Left lung (tissue), 14 donors: ENCODE data around the gene DPCD. TPM values are rescaled to one million over a fixed set of nuclear protein-coding genes. Genes with fewer than 3 reads are reported as not detected.

ENCODE experiments used
- ATAC-seq: fragments of 200-7000 bp; cut with Tn5 transposase; one replicate; pipeline ENCODE4 v1.9.1; 2020; ENCODE audit warnings: moderate library complexity
- DNase-seq, 4 donors: peaks; one replicate each; pipeline ENCODE4 v3.0.0-alpha.2; 2013 to 2020
- H3K27ac ChIP-seq, 2 donors: fragments of 200-600 bp; sonication (generic) in 1 of 2; one replicate each; pipeline versions ENCODE4 v1.5.0 to v1.8.0; 2020 to 2021
- H3K27me3 ChIP-seq, 2 donors: fragments of 200-600 bp; sonication (generic) in 1 of 2; one replicate each; pipeline versions ENCODE4 v1.5.0 to v1.8.0; 2020 to 2021
- H3K36me3 ChIP-seq, 2 donors: fragments of 200-600 bp; sonication (generic) in 1 of 2; one replicate each; pipeline versions ENCODE4 v1.5.0 to v1.8.0; 2020 to 2021
- H3K4me1 ChIP-seq, 2 donors: fragments of 200-600 bp; one replicate each; pipeline ENCODE4 v1.8.0; 2021
- H3K4me3 ChIP-seq, 2 donors: fragments of 200-600 bp; sonication (generic) in 1 of 2; one replicate each; pipeline versions ENCODE4 v1.5.0 to v1.8.0; 2020 to 2021; ENCODE audit warnings: mild to moderate bottlenecking in 1 of 2
- H3K9me3 ChIP-seq, 2 donors: fragments of 200-600 bp; sonication (generic) in 1 of 2; one replicate each; pipeline versions ENCODE4 v1.5.0 to v1.8.0; 2020 to 2021
- intact Hi-C, 2 donors: fragments of 100-400 bp; cut with DNase I; formaldehyde crosslinking; loops; one replicate each; pipeline versions ENCODE4 v1.11.2 to v1.14.2; 2022
- long read RNA-seq, 12 donors: library from polyadenylated mRNA in 2 of 12; unstranded in 2 of 12; transcript quantifications; one replicate each; pipeline ENCODE4 v2.0.0 and lab custom pipeline, GENCODE V29; 2019 to 2026
- polyA plus RNA-seq, 6 donors: library from polyadenylated mRNA; unstranded; fragments of 120-200 nt; gene quantifications; one replicate each; pipeline ENCODE4 v1.2.1, GENCODE V29; 2013; ENCODE audit not compliant: insufficient read length in 6 of 6
- total RNA-seq, 2 donors: library from RNA; stranded (reverse); fragmentation: NEBNext Ultra II Directional; extraction: Animal tissue kit (Norgen Biotek cat#: 25700); gene quantifications; one replicate each; pipeline ENCODE4 v1.2.1, GENCODE V29; 2021
- TF ChIP-seq, protein P1 (sequence below), 2 donors: fragments of 200-600 bp; sonication (generic) in 1 of 2; IDR thresholded peaks; one replicate each; pipeline versions ENCODE4 v1.5.0 to v1.8.0; 2021; ENCODE audit warnings: antibody characterized with exemption in 2 of 2
- donor health status: DM: no; HTN: yes; CAD: no.
- donor health status: DM: no; HTN: no; CAD: no.

The DPCD gene
- total RNA-seq: 10 to 100 TPM; 13.5 TPM
- 10 to 100 TPM; 27.6 to 36.1 (median 33.5) TPM for polyA plus RNA-seq
- long read RNA-seq, donor 1, transcript DPCD-202 (6 exons, 858 nt): major isoform, 42 of 42 reads
- long read RNA-seq, donor 1, partial matches to known transcripts: 0 of 42 reads
- long read RNA-seq, donor 1, other reads (novel, unspliced or antisense): 0 of 42 reads
- long read RNA-seq, donor 2, transcript DPCD-202 (6 exons, 858 nt): major isoform, 17 of 17 reads
- long read RNA-seq, donor 2, partial matches to known transcripts: 0 of 17 reads
- long read RNA-seq, donor 2, other reads (novel, unspliced or antisense): 0 of 17 reads
- long read RNA-seq, donor 3, transcript DPCD-202 (6 exons, 858 nt): major isoform, 28 of 28 reads
- long read RNA-seq, donor 3, partial matches to known transcripts: 0 of 28 reads
- long read RNA-seq, donor 3, other reads (novel, unspliced or antisense): 0 of 28 reads
- long read RNA-seq, donor 4, transcript DPCD-202 (6 exons, 858 nt): major isoform, 24 of 29 reads
- long read RNA-seq, donor 4, partial matches to known transcripts: 1 of 29 reads
- long read RNA-seq, donor 4, other reads (novel, unspliced or antisense): 3 of 29 reads
- long read RNA-seq, donor 5, transcript DPCD-202 (6 exons, 858 nt): major isoform, 21 of 21 reads
- long read RNA-seq, donor 5, partial matches to known transcripts: 0 of 21 reads
- long read RNA-seq, donor 5, other reads (novel, unspliced or antisense): 0 of 21 reads
- long read RNA-seq, donor 6, transcript DPCD-202 (6 exons, 858 nt): major isoform, 17 of 17 reads
- long read RNA-seq, donor 6, partial matches to known transcripts: 0 of 17 reads
- long read RNA-seq, donor 6, other reads (novel, unspliced or antisense): 0 of 17 reads
- long read RNA-seq, donor 7, transcript DPCD-202 (6 exons, 858 nt): major isoform, 11 of 11 reads
- long read RNA-seq, donor 7, partial matches to known transcripts: 0 of 11 reads
- long read RNA-seq, donor 7, other reads (novel, unspliced or antisense): 0 of 11 reads
- long read RNA-seq, donor 8, transcript DPCD-202 (6 exons, 858 nt): major isoform, 8 of 8 reads
- long read RNA-seq, donor 8, partial matches to known transcripts: 0 of 8 reads
- long read RNA-seq, donor 8, other reads (novel, unspliced or antisense): 0 of 8 reads
- long read RNA-seq, donor 9: 0 reads
- long read RNA-seq, donor 10, transcript DPCD-202 (6 exons, 858 nt): major isoform, 18 of 30 reads
- long read RNA-seq, donor 10, partial matches to known transcripts: 1 of 30 reads
- long read RNA-seq, donor 10, other reads (novel, unspliced or antisense): 9 of 30 reads
- long read RNA-seq, donor 11, transcript DPCD-202 (6 exons, 858 nt): major isoform, 21 of 78 reads
- long read RNA-seq, donor 11, partial matches to known transcripts: 57 of 78 reads
- long read RNA-seq, donor 11, other reads (novel, unspliced or antisense): 0 of 78 reads
- long read RNA-seq, donor 12, transcript DPCD-202 (6 exons, 858 nt): major isoform, 17 of 17 reads
- long read RNA-seq, donor 12, partial matches to known transcripts: 0 of 17 reads
- long read RNA-seq, donor 12, other reads (novel, unspliced or antisense): 0 of 17 reads

DNA sequence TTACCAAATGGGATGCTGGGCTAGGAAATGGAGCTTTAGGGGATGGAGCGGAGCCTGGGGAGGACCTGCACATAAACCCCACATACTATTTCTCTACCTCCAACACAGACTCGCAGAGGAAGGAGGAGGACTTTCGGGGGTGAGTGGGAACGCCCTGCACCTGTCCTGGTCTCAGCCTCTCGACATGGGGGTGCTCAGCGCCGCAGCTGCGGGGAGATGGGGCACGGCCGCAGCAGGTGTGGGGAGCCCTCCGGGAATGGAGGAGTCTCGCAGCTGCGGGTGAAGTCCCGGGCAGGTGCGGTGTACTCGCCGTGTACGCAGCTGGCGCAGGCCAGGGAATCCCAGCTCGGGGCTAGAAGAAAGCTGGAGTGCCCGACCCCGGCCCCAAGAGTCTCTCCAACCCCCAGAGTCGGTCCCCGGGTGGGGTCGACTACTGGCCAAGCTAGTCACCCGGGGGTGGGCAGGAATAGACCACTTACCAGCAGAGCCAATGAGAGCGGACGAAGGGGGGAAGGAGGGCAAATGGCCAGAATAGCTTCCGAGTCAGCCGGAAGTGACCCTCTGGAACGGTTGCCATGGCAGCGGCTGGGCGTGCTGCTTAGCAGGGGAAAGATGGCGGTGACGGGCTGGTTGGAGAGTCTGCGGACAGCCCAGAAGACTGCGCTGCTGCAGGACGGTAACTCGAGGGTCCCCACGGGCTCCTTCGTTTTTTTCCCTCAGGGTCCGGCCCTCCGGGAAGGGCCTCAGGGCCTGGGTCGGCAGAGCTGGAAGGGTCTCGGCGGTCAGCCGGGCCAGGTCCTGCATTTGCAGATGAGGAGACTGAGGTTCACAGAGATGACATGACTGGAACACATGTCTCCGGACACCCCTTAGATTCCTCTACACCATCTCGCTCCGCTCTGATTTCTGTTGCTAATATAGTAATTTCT is at the start of gene DPCD, which contains the start of gene POLL:
Gene DPCD (plus strand): TSS at position 597 of the 929 bp plus-strand sequence. CDS start 16 bp downstream, at position 613.
Gene POLL (minus strand): TSS at position 533 of the 929 bp plus-strand sequence. CDS start 897 bp downstream, outside the sequence.
- TF ChIP-seq, protein P1, sequence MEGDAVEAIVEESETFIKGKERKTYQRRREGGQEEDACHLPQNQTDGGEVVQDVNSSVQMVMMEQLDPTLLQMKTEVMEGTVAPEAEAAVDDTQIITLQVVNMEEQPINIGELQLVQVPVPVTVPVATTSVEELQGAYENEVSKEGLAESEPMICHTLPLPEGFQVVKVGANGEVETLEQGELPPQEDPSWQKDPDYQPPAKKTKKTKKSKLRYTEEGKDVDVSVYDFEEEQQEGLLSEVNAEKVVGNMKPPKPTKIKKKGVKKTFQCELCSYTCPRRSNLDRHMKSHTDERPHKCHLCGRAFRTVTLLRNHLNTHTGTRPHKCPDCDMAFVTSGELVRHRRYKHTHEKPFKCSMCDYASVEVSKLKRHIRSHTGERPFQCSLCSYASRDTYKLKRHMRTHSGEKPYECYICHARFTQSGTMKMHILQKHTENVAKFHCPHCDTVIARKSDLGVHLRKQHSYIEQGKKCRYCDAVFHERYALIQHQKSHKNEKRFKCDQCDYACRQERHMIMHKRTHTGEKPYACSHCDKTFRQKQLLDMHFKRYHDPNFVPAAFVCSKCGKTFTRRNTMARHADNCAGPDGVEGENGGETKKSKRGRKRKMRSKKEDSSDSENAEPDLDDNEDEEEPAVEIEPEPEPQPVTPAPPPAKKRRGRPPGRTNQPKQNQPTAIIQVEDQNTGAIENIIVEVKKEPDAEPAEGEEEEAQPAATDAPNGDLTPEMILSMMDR (IDR thresholded peaks at IDR 0.05): no peak
- H3K27ac ChIP-seq: peak within 1 kb of the TSS in 1 of 2 donors; percentile 68
- peaks cover 0 to 16% of the 10 kb centered on the region in 2 donors for H3K36me3 ChIP-seq
- H3K27me3 ChIP-seq: no peaks in the 10 kb centered on the region
- ATAC-seq: peak; percentile 97
- peak within 1 kb of the TSS; percentile 93 to 94 for H3K4me3 ChIP-seq
- intact Hi-C loops: no loop called here
- DNase-seq: peak; percentile 96 to 98 (median 97)
- peaks cover 5 to 22% of the 10 kb centered on the region in 2 donors for H3K4me1 ChIP-seq
- H3K9me3 ChIP-seq: no peaks in the 10 kb centered on the region

DNA sequence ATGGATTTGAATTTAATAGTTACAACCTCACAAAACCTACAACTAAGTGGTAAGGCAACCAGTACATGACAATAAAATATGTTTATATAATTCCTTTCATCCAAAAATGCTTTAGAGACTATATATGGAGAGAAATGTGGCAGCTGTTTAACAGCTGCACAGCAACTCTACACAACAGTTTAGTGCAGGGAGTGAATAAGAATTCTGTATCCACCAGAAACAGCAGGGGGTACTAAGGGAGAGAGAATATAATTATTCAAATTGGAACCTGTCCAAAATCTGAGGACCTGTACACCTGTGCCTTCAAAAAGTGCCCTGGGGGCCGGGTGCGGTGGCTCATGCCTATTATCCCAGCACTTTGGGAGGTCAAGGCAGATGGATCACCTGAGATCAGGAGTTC is 49.7 kb upstream of the DPCD start:
- Histone ChIP-seq H3K4me3 (no peak overlapping the region), H3K27ac (no peak overlapping the region), H3K36me3 (peaks cover 0 to 24% of the 10 kb centered on the region in 2 donors), H3K4me1 (no peaks in the 10 kb centered on the region), H3K27me3 (no peaks in the 10 kb centered on the region), H3K9me3 (no peaks in the 10 kb centered on the region)
- TF ChIP-seq, protein P1 (IDR thresholded peaks at IDR 0.05): no peak
- DNase-seq (no peak), ATAC-seq (no peak)
- intact Hi-C loops: no loop called here

DNA sequence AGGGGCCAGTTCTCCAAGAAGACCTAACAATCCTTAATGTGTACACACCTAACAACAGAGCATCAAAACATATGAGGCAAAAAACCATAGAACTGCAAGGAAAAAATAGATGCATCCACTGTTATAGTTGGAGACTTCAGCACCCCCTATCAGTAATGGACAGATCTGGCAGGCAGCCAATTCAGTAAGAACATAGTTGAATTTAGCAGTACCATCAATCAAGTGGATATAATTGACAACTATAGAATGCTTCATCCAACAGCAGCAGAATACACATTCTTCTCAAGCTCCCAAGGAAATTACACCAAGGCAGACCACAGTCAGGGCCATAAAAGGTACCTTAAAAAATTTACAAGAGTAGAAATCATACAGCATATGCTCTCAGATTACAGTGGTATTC is 42.2 kb upstream of the DPCD start:
- DNase-seq: no peak
- Histone ChIP-seq H3K36me3 (peaks cover 0 to 11% of the 10 kb centered on the region in 2 donors), H3K27me3 (no peaks in the 10 kb centered on the region), H3K27ac (no peak overlapping the region), H3K4me1 (no peaks in the 10 kb centered on the region), H3K9me3 (no peaks in the 10 kb centered on the region), H3K4me3 (no peak overlapping the region)
- no peak for ATAC-seq
- intact Hi-C loops: no loop called here
- TF ChIP-seq, protein P1 (IDR thresholded peaks at IDR 0.05): no peak

DNA sequence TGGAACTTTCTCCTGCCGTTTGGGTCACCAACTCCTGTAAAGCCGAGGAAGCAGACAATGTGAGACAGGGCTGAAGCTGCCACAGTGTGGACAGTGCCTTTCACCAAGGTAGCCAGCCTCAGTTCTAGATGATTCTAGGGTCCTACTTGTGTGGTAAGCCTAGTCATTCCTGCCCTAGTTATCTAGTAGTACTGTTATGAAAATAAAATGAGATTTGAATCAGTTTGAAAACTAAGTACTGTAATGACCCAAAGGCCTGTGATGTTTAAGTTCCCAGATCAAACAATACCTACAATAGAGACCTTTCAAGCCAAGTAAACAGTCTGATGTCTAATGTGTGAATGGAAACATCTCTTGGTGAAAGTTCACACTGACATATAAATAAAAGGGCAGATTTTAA is 37.2 kb upstream of the DPCD start:
- no peak overlapping the region for H3K27ac ChIP-seq
- H3K27me3 ChIP-seq: no peaks in the 10 kb centered on the region
- H3K4me3 ChIP-seq: no peak overlapping the region
- no peak for DNase-seq
- ATAC-seq: no peak
- intact Hi-C loops: no loop called here
- H3K9me3 ChIP-seq: no peaks in the 10 kb centered on the region
- no peaks in the 10 kb centered on the region for H3K4me1 ChIP-seq
- peaks cover 0 to 37% of the 10 kb centered on the region in 2 donors for H3K36me3 ChIP-seq
- TF ChIP-seq, protein P1 (IDR thresholded peaks at IDR 0.05): no peak
